Osteoblast (primary cell): Measurements from ENCODE around the gene CNTN5. TPM values are rescaled to one million over a fixed set of nuclear protein-coding genes. Genes with fewer than 3 reads are reported as not detected.

ENCODE experiments used
- DNase-seq: peaks from one replicate; pipeline ENCODE4 v3.0.0; 2011; ENCODE audit warnings: low spot score, mixed read lengths; ENCODE audit not compliant: insufficient read length; ENCODE audit errors: missing footprints
- H2AFZ ChIP-seq: 2 replicates; pipeline ENCODE4 v1.6.0; 2011; ENCODE audit warnings: mild to moderate bottlenecking, low read length
- H3K27ac ChIP-seq: 2 replicates; pipeline ENCODE4 v1.5.1; 2011; ENCODE audit warnings: mild to moderate bottlenecking, low read depth, low read length, moderate library complexity
- H3K27me3 ChIP-seq: 2 replicates; pipeline ENCODE4 v1.6.0; 2012; ENCODE audit warnings: mild to moderate bottlenecking, control low read depth, inconsistent platforms, low read length, moderate library complexity; ENCODE audit not compliant: insufficient read depth
- H3K36me3 ChIP-seq: 2 replicates; pipeline ENCODE4 v1.5.1; 2011; ENCODE audit warnings: mild to moderate bottlenecking, low read length, control low read depth, moderate library complexity; ENCODE audit not compliant: insufficient read depth
- H3K4me1 ChIP-seq: 2 replicates; pipeline ENCODE4 v1.5.1; 2011; ENCODE audit warnings: mild to moderate bottlenecking, low read length, control low read depth, moderate library complexity; ENCODE audit not compliant: insufficient read depth
- H3K4me2 ChIP-seq: 2 replicates; pipeline ENCODE4 v1.6.0; 2011; ENCODE audit warnings: mild to moderate bottlenecking, low read length; ENCODE audit not compliant: insufficient read depth
- H3K4me3 ChIP-seq: fragments of 200-600 bp; sonication (generic); 3 replicates; pipeline ENCODE4 v1.5.1; 2012; ENCODE audit warnings: mild to moderate bottlenecking, low read length, inconsistent platforms; ENCODE audit not compliant: insufficient read depth
- H3K79me2 ChIP-seq: 2 replicates; pipeline ENCODE4 v1.6.0; 2012; ENCODE audit warnings: mild to moderate bottlenecking, low read length, control low read depth, inconsistent platforms; ENCODE audit not compliant: insufficient read depth
- H3K9me3 ChIP-seq: 2 replicates; pipeline ENCODE4 v1.5.1; 2011; ENCODE audit warnings: low read depth, low read length, control low read depth
- H4K20me1 ChIP-seq: 2 replicates; pipeline ENCODE4 v1.6.0; 2012; ENCODE audit warnings: mild to moderate bottlenecking, low read length, control low read depth; ENCODE audit not compliant: insufficient read depth
- CTCF ChIP-seq: IDR thresholded peaks from 2 replicates; pipeline ENCODE4 v1.5.1; 2011; ENCODE audit warnings: mild to moderate bottlenecking, low read depth, low read length, moderate library complexity; ENCODE audit errors: extremely low read depth
- total RNA-seq: library from RNA; depleted of rRNA; stranded (reverse); fragments of >200 nt; gene quantifications from 2 replicates; pipeline ENCODE4 v1.2.3, GENCODE V29; 2012

The CNTN5 gene
- total RNA-seq, 1 donor: not detected

GRCh38 chr11:99271527-99271926 lies 250.8 kb downstream of the CNTN5 start:
- no peak overlapping the region for H3K4me2 ChIP-seq
- no peak overlapping the region for H3K4me3 ChIP-seq
- no peak for TF ChIP-seq CTCF
- H2AFZ ChIP-seq: no peak overlapping the region
- no peaks in the 10 kb centered on the region for H3K4me1 ChIP-seq
- H4K20me1 ChIP-seq: no peaks in the 10 kb centered on the region
- H3K9me3 ChIP-seq: no peaks in the 10 kb centered on the region
- no peaks in the 10 kb centered on the region for H3K36me3 ChIP-seq
- no peaks in the 10 kb centered on the region for H3K79me2 ChIP-seq
- H3K27ac ChIP-seq: no peak overlapping the region
- no peaks in the 10 kb centered on the region for H3K27me3 ChIP-seq
- DNase-seq: no peak

DNA sequence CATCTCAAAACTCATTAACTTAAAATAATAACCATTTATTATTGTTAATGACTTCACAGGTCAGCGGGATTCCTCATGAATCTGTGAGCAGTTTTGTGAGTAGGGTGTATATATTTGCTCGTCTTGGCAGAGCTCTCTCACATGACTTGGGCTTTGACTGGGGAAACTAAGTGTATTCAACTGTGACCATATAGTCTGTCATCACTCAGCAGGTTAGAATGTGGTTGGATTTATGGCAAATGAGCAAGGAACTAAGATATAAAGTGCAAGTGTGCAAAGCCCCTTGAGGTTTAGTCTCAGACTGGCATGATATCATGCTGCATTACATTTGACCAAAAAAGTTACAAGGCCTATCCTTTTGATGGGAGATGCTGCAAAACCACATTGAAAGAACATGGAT lies 254.8 kb downstream of the CNTN5 start:
- no peaks in the 10 kb centered on the region for H3K36me3 ChIP-seq
- H3K27ac ChIP-seq: no peak overlapping the region
- H2AFZ ChIP-seq: no peak overlapping the region
- no peak for DNase-seq
- no peaks in the 10 kb centered on the region for H4K20me1 ChIP-seq
- no peak overlapping the region for H3K4me3 ChIP-seq
- TF ChIP-seq CTCF: no peak
- no peaks in the 10 kb centered on the region for H3K4me1 ChIP-seq
- no peaks in the 10 kb centered on the region for H3K27me3 ChIP-seq
- no peaks in the 10 kb centered on the region for H3K79me2 ChIP-seq
- no peak overlapping the region for H3K4me2 ChIP-seq
- H3K9me3 ChIP-seq: peaks cover 1% of the 10 kb centered on the region

GRCh38 chr11:99277281-99277680 lies 256.5 kb downstream of the CNTN5 start:
- TF ChIP-seq CTCF: no peak
- no peaks in the 10 kb centered on the region for H4K20me1 ChIP-seq
- no peaks in the 10 kb centered on the region for H3K4me1 ChIP-seq
- no peak overlapping the region for H3K4me3 ChIP-seq
- H3K4me2 ChIP-seq: no peak overlapping the region
- no peaks in the 10 kb centered on the region for H3K79me2 ChIP-seq
- H3K36me3 ChIP-seq: no peaks in the 10 kb centered on the region
- H3K27me3 ChIP-seq: no peaks in the 10 kb centered on the region
- no peak overlapping the region for H3K27ac ChIP-seq
- DNase-seq: no peak
- H2AFZ ChIP-seq: no peak overlapping the region
- peaks cover 1% of the 10 kb centered on the region for H3K9me3 ChIP-seq

GRCh38 chr11:99279266-99279665 lies 258.5 kb downstream of the CNTN5 start:
- H4K20me1 ChIP-seq: no peaks in the 10 kb centered on the region
- H3K79me2 ChIP-seq: no peaks in the 10 kb centered on the region
- no peak for DNase-seq
- H3K4me3 ChIP-seq: no peak overlapping the region
- H3K4me2 ChIP-seq: no peak overlapping the region
- no peaks in the 10 kb centered on the region for H3K4me1 ChIP-seq
- H3K36me3 ChIP-seq: no peaks in the 10 kb centered on the region
- no peak overlapping the region for H2AFZ ChIP-seq
- H3K9me3 ChIP-seq: peaks cover 1% of the 10 kb centered on the region
- TF ChIP-seq CTCF: no peak
- no peak overlapping the region for H3K27ac ChIP-seq
- no peaks in the 10 kb centered on the region for H3K27me3 ChIP-seq
